Stimulated activated effector memory CD8-positive, alpha-beta T cell treated with anti-CD3 and anti-CD28 coated beads, Interleukin-12 subunit alpha, Interleukin-12 subunit beta, amount 100 ng/mL, for 72 hours (primary cell): ENCODE measurements around the gene SGCD.

ENCODE experiments used
- ATAC-seq: fragments of 150-1000 bp; cut with Tn5 transposase; 2 replicates; pipeline ENCODE4 v1.10.0; 2021
- DNase-seq, 2 donors: peaks; one replicate each; pipeline ENCODE4 v3.0.0; 2021 to 2022; ENCODE audit warnings: low spot score in 2 of 2
- H3K27ac Mint-ChIP-seq: one replicate; pipeline ENCODE4 v1.8.0; 2022; ENCODE audit warnings: mild to moderate bottlenecking, mixed read lengths
- H3K36me3 Mint-ChIP-seq: one replicate; pipeline ENCODE4 v1.8.0; 2022; ENCODE audit warnings: mild to moderate bottlenecking, mixed read lengths
- H3K4me1 Mint-ChIP-seq: one replicate; pipeline ENCODE4 v1.8.0; 2022; ENCODE audit warnings: mixed read lengths
- H3K4me3 Mint-ChIP-seq: one replicate; pipeline ENCODE4 v1.8.0; 2022; ENCODE audit warnings: mild to moderate bottlenecking, mixed read lengths
- H3K9me3 Mint-ChIP-seq: one replicate; pipeline ENCODE4 v1.8.0; 2022; ENCODE audit warnings: mixed read lengths

The SGCD gene

GRCh38 chr5:156477196-156477595 lies 150.2 kb downstream of the SGCD start:
- Mint-ChIP-seq H3K9me3 (no peaks in the 10 kb centered on the region), H3K36me3 (no peaks in the 10 kb centered on the region), H3K4me3 (no peak overlapping the region), H3K4me1 (no peaks in the 10 kb centered on the region), H3K27ac (no peak overlapping the region)
- DNase-seq (no peak), ATAC-seq (no peak)

GRCh38 chr5:156479849-156480248 lies 152.9 kb downstream of the SGCD start:
- no peaks in the 10 kb centered on the region for H3K36me3 Mint-ChIP-seq
- DNase-seq (no peak), ATAC-seq (peak; percentile 71)
- no peak overlapping the region for H3K4me3 Mint-ChIP-seq
- no peaks in the 10 kb centered on the region for H3K4me1 Mint-ChIP-seq
- H3K27ac Mint-ChIP-seq: peak overlapping the region; percentile 43
- H3K9me3 Mint-ChIP-seq: no peaks in the 10 kb centered on the region

- DNase-seq: no peak
- Mint-ChIP-seq H3K36me3 (no peaks in the 10 kb centered on the region), H3K27ac (no peak overlapping the region), H3K4me1 (no peaks in the 10 kb centered on the region), H3K9me3 (peaks cover 1% of the 10 kb centered on the region), H3K4me3 (no peak overlapping the region)
- no peak for ATAC-seq
These were observed 154.8 kb downstream of the SGCD start for GRCh38 chr5:156481741-156482140.

- H3K27ac Mint-ChIP-seq: no peak overlapping the region
- H3K4me3 Mint-ChIP-seq: no peak overlapping the region
- DNase-seq: no peak
- ATAC-seq: no peak
- H3K36me3 Mint-ChIP-seq: no peaks in the 10 kb centered on the region
- H3K9me3 Mint-ChIP-seq: peaks cover 7% of the 10 kb centered on the region
- no peaks in the 10 kb centered on the region for H3K4me1 Mint-ChIP-seq
These were observed 155.9 kb downstream of the SGCD start for GRCh38 chr5:156482818-156483217.

- H3K4me1 Mint-ChIP-seq: no peaks in the 10 kb centered on the region
- no peaks in the 10 kb centered on the region for H3K36me3 Mint-ChIP-seq
- H3K9me3 Mint-ChIP-seq: peaks cover 20% of the 10 kb centered on the region
- H3K4me3 Mint-ChIP-seq: no peak overlapping the region
- no peak overlapping the region for H3K27ac Mint-ChIP-seq
- ATAC-seq (no peak), DNase-seq (no peak)
These were observed 159.7 kb downstream of the SGCD start for GRCh38 chr5:156486394-156487238.

- peaks cover 18% of the 10 kb centered on the region for H3K9me3 Mint-ChIP-seq
- H3K27ac Mint-ChIP-seq: no peak overlapping the region
- H3K4me1 Mint-ChIP-seq: no peaks in the 10 kb centered on the region
- H3K36me3 Mint-ChIP-seq: no peaks in the 10 kb centered on the region
- H3K4me3 Mint-ChIP-seq: no peak overlapping the region
- ATAC-seq: no peak
- DNase-seq: no peak
These were observed 164.8 kb downstream of the SGCD start for GRCh38 chr5:156491766-156492165.

GRCh38 chr5:156496291-156496690 lies 169.3 kb downstream of the SGCD start:
- Mint-ChIP-seq H3K4me1 (no peaks in the 10 kb centered on the region), H3K9me3 (no peaks in the 10 kb centered on the region), H3K36me3 (no peaks in the 10 kb centered on the region), H3K4me3 (no peak overlapping the region), H3K27ac (no peak overlapping the region)
- ATAC-seq (no peak), DNase-seq (no peak)

GRCh38 chr5:156497804-156498208 lies 170.8 kb downstream of the SGCD start:
- no peak overlapping the region for H3K4me3 Mint-ChIP-seq
- ATAC-seq (no peak), DNase-seq (no peak)
- no peaks in the 10 kb centered on the region for H3K36me3 Mint-ChIP-seq
- H3K4me1 Mint-ChIP-seq: no peaks in the 10 kb centered on the region
- no peaks in the 10 kb centered on the region for H3K9me3 Mint-ChIP-seq
- H3K27ac Mint-ChIP-seq: no peak overlapping the region

- H3K4me1 Mint-ChIP-seq: no peaks in the 10 kb centered on the region
- no peak overlapping the region for H3K4me3 Mint-ChIP-seq
- no peaks in the 10 kb centered on the region for H3K36me3 Mint-ChIP-seq
- no peak for DNase-seq
- no peaks in the 10 kb centered on the region for H3K9me3 Mint-ChIP-seq
- H3K27ac Mint-ChIP-seq: no peak overlapping the region
- no peak for ATAC-seq
These were observed 171.4 kb downstream of the SGCD start for GRCh38 chr5:156498226-156498980.

- Mint-ChIP-seq H3K4me3 (no peak overlapping the region), H3K9me3 (no peaks in the 10 kb centered on the region), H3K4me1 (no peaks in the 10 kb centered on the region), H3K36me3 (no peaks in the 10 kb centered on the region), H3K27ac (no peak overlapping the region)
- DNase-seq: no peak
- no peak for ATAC-seq
These were observed 173.8 kb downstream of the SGCD start for GRCh38 chr5:156500755-156501154.

- H3K27ac Mint-ChIP-seq: no peak overlapping the region
- DNase-seq (no peak), ATAC-seq (no peak)
- no peaks in the 10 kb centered on the region for H3K36me3 Mint-ChIP-seq
- H3K9me3 Mint-ChIP-seq: no peaks in the 10 kb centered on the region
- no peak overlapping the region for H3K4me3 Mint-ChIP-seq
- H3K4me1 Mint-ChIP-seq: no peaks in the 10 kb centered on the region
These were observed 178.1 kb downstream of the SGCD start for GRCh38 chr5:156505101-156505500.

- no peaks in the 10 kb centered on the region for H3K4me1 Mint-ChIP-seq
- no peak overlapping the region for H3K27ac Mint-ChIP-seq
- no peak overlapping the region for H3K4me3 Mint-ChIP-seq
- ATAC-seq (no peak), DNase-seq (no peak)
- H3K9me3 Mint-ChIP-seq: peaks cover 4% of the 10 kb centered on the region
- H3K36me3 Mint-ChIP-seq: no peaks in the 10 kb centered on the region
These were observed 186.3 kb downstream of the SGCD start for GRCh38 chr5:156513123-156513815.

GRCh38 chr5:156515121-156515520 lies 188.2 kb downstream of the SGCD start:
- Mint-ChIP-seq H3K4me1 (no peaks in the 10 kb centered on the region), H3K27ac (no peak overlapping the region), H3K9me3 (peaks cover 12% of the 10 kb centered on the region), H3K36me3 (no peaks in the 10 kb centered on the region), H3K4me3 (no peak overlapping the region)
- ATAC-seq: no peak
- no peak for DNase-seq

- peaks cover 12% of the 10 kb centered on the region for H3K9me3 Mint-ChIP-seq
These were observed 188.9 kb downstream of the SGCD start for GRCh38 chr5:156515803-156516360.

More at GRCh38 chr5:156515803-156516360, 188.9 kb downstream of the SGCD start:
- Mint-ChIP-seq H3K27ac (no peak overlapping the region), H3K4me1 (no peaks in the 10 kb centered on the region), H3K4me3 (no peak overlapping the region), H3K36me3 (no peaks in the 10 kb centered on the region)
- ATAC-seq (peak; percentile 13), DNase-seq (no peak)
